HCT116 (cell line): ENCODE results near the gene PCNX1.

Source experiments
- ELF1 ChIP-seq: IDR thresholded peaks from 2 replicates; pipeline ENCODE4 v1.6.1; 2012; ENCODE audit warnings: low read depth, borderline replicate concordance
- EZH2 ChIP-seq: fragments of 200-600 bp; sonication (generic); IDR thresholded peaks from 2 replicates; pipeline ENCODE4 v1.6.1; 2017; ENCODE audit warnings: antibody characterized with exemption, mixed run types
- EZH2phosphoT487 ChIP-seq: fragments of 200-600 bp; IDR thresholded peaks from 2 replicates; pipeline ENCODE4 v1.6.1; 2018; ENCODE audit warnings: antibody characterized with exemption, borderline replicate concordance
- JUND ChIP-seq: IDR thresholded peaks from 2 replicates; pipeline ENCODE4 v1.6.1; 2012
- POLR2A ChIP-seq: IDR thresholded peaks from 2 replicates; pipeline ENCODE4 v1.7.0; 2011; ENCODE audit warnings: borderline replicate concordance; ENCODE audit not compliant: insufficient read depth, insufficient read length; ENCODE audit errors: extremely low read depth
- POLR2AphosphoS5 ChIP-seq: IDR thresholded peaks from 2 replicates; pipeline ENCODE4 v1.6.1; 2011; ENCODE audit warnings: mild to moderate bottlenecking, low read depth, low read length, moderate library complexity
- YY1 ChIP-seq: IDR thresholded peaks from 2 replicates; pipeline ENCODE4 v1.6.1; 2011; ENCODE audit warnings: low read length, low read depth, moderate library complexity, mild to moderate bottlenecking; ENCODE audit not compliant: insufficient replicate concordance; ENCODE audit errors: extremely low read depth
- TF ChIP-seq, protein P1 (sequence below), 3 experiments: fragments of 200-600 bp in 1 of 3; sonication (generic) in 1 of 3; IDR thresholded peaks in 2 of 3; conservative IDR thresholded peaks in 1 of 3; 2 replicates each; pipeline ENCODE4 v1.5.1; 2012 to 2017; ENCODE audit warnings: low read depth in 2 of 3, low read length in 2 of 3, antibody characterized with exemption in 1 of 3, borderline replicate concordance in 1 of 3, control low read depth in 1 of 3, mild to moderate bottlenecking in 1 of 3, mixed read lengths in 1 of 3, mixed run types in 1 of 3, moderate library complexity in 1 of 3; ENCODE audit not compliant: insufficient read depth in 1 of 3
- TF ChIP-seq, protein P2 (sequence below): IDR thresholded peaks from 2 replicates; pipeline ENCODE4 v1.6.1; 2012
- TF ChIP-seq, protein P3 (sequence below): IDR thresholded peaks from 2 replicates; pipeline ENCODE4 v1.6.1; 2011; ENCODE audit warnings: mild to moderate bottlenecking, low read length, moderate library complexity; ENCODE audit not compliant: insufficient replicate concordance; ENCODE audit errors: extremely low read depth

DNA sequence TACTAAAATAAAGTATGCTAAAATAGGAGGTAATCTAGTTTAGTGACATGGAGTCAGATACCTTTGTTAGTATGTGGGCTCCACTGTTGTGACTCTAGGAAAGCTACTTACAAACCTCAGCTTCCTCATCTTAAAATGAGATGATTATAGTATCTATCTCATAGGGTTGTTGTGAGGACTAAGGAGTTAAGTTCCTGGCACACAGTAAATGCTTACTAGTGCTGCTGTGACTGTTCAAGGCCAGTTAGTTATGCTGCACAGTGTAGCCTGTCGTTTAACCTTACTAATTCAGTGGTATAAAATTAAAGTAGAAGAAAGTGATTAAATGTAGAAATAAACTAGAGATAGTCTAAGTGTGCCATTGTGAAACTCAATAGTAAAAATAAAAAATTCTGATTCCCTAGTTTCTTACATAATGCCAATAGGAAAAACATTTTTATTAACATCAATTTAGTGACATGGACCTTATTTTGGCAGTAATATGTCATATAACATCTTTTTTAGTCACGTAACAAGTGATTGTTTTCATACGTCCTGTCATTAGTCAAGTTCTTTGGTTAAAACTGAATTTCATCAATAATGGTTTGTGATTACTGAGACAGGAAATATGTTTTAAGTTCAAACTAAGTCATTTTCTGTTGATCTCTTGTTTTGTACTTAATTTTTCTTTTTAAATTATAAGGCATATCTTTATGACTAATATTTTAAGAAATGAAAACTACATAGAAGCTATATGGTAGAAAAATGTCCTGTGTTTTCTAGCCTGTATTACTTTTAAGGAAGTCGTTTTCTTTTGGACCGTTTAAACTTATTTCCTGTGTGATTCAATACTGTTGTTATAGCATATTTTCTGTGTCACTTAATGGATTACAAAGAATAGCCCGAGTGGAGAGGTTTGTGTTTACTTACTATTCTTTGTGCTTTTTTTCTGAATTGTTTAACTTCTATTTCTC, 74.0 kb downstream of the PCNX1 start:
- TF ChIP-seq, protein P1, sequence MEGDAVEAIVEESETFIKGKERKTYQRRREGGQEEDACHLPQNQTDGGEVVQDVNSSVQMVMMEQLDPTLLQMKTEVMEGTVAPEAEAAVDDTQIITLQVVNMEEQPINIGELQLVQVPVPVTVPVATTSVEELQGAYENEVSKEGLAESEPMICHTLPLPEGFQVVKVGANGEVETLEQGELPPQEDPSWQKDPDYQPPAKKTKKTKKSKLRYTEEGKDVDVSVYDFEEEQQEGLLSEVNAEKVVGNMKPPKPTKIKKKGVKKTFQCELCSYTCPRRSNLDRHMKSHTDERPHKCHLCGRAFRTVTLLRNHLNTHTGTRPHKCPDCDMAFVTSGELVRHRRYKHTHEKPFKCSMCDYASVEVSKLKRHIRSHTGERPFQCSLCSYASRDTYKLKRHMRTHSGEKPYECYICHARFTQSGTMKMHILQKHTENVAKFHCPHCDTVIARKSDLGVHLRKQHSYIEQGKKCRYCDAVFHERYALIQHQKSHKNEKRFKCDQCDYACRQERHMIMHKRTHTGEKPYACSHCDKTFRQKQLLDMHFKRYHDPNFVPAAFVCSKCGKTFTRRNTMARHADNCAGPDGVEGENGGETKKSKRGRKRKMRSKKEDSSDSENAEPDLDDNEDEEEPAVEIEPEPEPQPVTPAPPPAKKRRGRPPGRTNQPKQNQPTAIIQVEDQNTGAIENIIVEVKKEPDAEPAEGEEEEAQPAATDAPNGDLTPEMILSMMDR (IDR thresholded peaks at IDR 0.05 in 2 of 3, conservative IDR thresholded peaks at IDR 0.05 in 1 of 3; ENCODE audit: borderline replicate concordance in 1 of 3, insufficient read depth in 1 of 3, low read depth in 2 of 3, low read length in 2 of 3): no peak
- TF ChIP-seq, protein P2, sequence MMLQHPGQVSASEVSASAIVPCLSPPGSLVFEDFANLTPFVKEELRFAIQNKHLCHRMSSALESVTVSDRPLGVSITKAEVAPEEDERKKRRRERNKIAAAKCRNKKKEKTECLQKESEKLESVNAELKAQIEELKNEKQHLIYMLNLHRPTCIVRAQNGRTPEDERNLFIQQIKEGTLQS: no peak
- TF ChIP-seq ELF1 (no peak), POLR2A (no peak), EZH2 (no peak), EZH2phosphoT487 (no peak), YY1 (no peak), JUND (no peak), POLR2AphosphoS5 (no peak)
- TF ChIP-seq, protein P3, sequence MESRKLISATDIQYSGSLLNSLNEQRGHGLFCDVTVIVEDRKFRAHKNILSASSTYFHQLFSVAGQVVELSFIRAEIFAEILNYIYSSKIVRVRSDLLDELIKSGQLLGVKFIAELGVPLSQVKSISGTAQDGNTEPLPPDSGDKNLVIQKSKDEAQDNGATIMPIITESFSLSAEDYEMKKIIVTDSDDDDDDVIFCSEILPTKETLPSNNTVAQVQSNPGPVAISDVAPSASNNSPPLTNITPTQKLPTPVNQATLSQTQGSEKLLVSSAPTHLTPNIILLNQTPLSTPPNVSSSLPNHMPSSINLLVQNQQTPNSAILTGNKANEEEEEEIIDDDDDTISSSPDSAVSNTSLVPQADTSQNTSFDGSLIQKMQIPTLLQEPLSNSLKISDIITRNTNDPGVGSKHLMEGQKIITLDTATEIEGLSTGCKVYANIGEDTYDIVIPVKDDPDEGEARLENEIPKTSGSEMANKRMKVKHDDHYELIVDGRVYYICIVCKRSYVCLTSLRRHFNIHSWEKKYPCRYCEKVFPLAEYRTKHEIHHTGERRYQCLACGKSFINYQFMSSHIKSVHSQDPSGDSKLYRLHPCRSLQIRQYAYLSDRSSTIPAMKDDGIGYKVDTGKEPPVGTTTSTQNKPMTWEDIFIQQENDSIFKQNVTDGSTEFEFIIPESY: no peak
